Ovary (tissue), 9 donors: ENCODE data around the gene CFH. TPM values are rescaled to one million over a fixed set of nuclear protein-coding genes. Genes with fewer than 3 reads are reported as not detected.

ENCODE experiments used
- DNase-seq, 5 donors: peaks; one replicate each; pipeline ENCODE4 v3.0.0-alpha.2; 2019 to 2020
- H3K27ac ChIP-seq, 2 donors: fragments of 200-600 bp; one replicate each; pipeline versions ENCODE4 v1.5.1 to v1.8.0; 2019 to 2022
- H3K27me3 ChIP-seq: fragments of 200-600 bp; one replicate; pipeline ENCODE4 v1.8.0; 2022
- H3K36me3 ChIP-seq: fragments of 200-600 bp; sonication (generic); one replicate; pipeline ENCODE4 v1.5.1; 2019
- H3K4me1 ChIP-seq: one replicate; pipeline ENCODE4 v1.8.1; 2013; ENCODE audit warnings: mild to moderate bottlenecking, moderate library complexity; ENCODE audit not compliant: insufficient read depth
- H3K4me3 ChIP-seq: fragments of 200-600 bp; sonication (generic); one replicate; pipeline ENCODE4 v1.5.1; 2017
- H3K9me3 ChIP-seq, 2 donors: fragments of 200-600 bp in 1 of 2; sonication (generic) in 1 of 2; one replicate each; pipeline versions ENCODE4 v1.5.1 to v1.8.1; 2013 to 2019; ENCODE audit warnings: mild to moderate bottlenecking in 1 of 2, moderate library complexity in 1 of 2
- CTCF ChIP-seq, 3 donors: fragments of 450-650 bp in 2 of 3; fragments of 200-600 bp in 1 of 3; IDR thresholded peaks; one replicate each; pipeline versions ENCODE4 v1.5.1 to v1.8.0; 2016 to 2022; ENCODE audit warnings: antibody characterized with exemption in 3 of 3, mild to moderate bottlenecking in 1 of 3
- EP300 ChIP-seq: sonication (generic); formaldehyde crosslinking; IDR thresholded peaks from one replicate; pipeline ENCODE4 v1.6.1; 2017; ENCODE audit warnings: antibody characterized with exemption
- POLR2A ChIP-seq: fragments of 450-650 bp; IDR thresholded peaks from one replicate; pipeline ENCODE4 v1.6.1; 2017; ENCODE audit warnings: antibody characterized with exemption, mild to moderate bottlenecking, moderate library complexity
- WGBS, 3 donors: extraction: QIAGEN DNeasy Blood & Tissue Kit in 1 of 3; methylation state at CpG; one replicate each; pipeline versions ENCODE4 v1.1.5 to v1.1.7; 2013 to 2017; 5-methylcytosine and 5-hydroxymethylcytosine counted together
- intact Hi-C, 4 donors: fragments of 100-400 bp; cut with DNase I; formaldehyde crosslinking; loops; one replicate each; pipeline versions ENCODE4 v1.11.0 to v1.15.1; 2022 to 2023
- polyA plus RNA-seq, 2 donors: library from polyadenylated mRNA; stranded (reverse); fragments of 200-250 nt in 1 of 2; fragments of 350-450 nt in 1 of 2; fragmentation: Illumina TruSeq in 1 of 2; extraction: RNeasy Lipid Tissue Mini Kit (QIAGEN cat#74804) in 1 of 2; gene quantifications; one replicate each; pipeline ENCODE4 v1.2.3, GENCODE V29; 2013 to 2014
- total RNA-seq, 7 donors: library from RNA; depleted of rRNA in 2 of 7; stranded (reverse); fragments of >200 nt in 2 of 7; fragmentation: NEBNext Ultra II Directional in 3 of 7; extraction: Animal tissue kit (Norgen Biotek cat#: 25700) in 3 of 7; gene quantifications; one replicate each; pipeline versions ENCODE4 v1.1.0 to v1.2.4, GENCODE V29; 2016 to 2023
- donor health status: DM: no; HTN: no; CAD: no; lungs with moderate emphysema.
- donor health status: DM: no; HTN: no; CAD: no.
- donor health status: Bipolar disorder and iron deficiency.
- donor health status: DM: yes; HTN: yes; CAD: no.
- donor health status: DM: no; HTN: no; CAD: no.
- donor health status: DM: yes; HTN: yes; CAD: no.

CFH gene
- total and polyA plus RNA-seq, 9 donors = 95.4 to 438 (median 271) TPM

GRCh38 chr1:196684476-196684875, 32.6 kb downstream of the CFH start:
- intact Hi-C loops = no loop called here
- 92 to 94% (median 93%) methylated on average over 4 of the region's 4 CpGs for WGBS, 3 donors
- Histone ChIP-seq H3K36me3 (no peaks in the 10 kb centered on the region), H3K9me3 (no peaks in the 10 kb centered on the region), H3K27me3 (no peaks in the 10 kb centered on the region), H3K4me1 (no peaks in the 10 kb centered on the region), H3K4me3 (no peak overlapping the region), H3K27ac (no peak overlapping the region)
- no peak for DNase-seq
- TF ChIP-seq CTCF (IDR thresholded peaks at IDR 0.05) (no peak), EP300 (no peak), POLR2A (no peak)

- intact Hi-C loops = no loop called here
- H3K36me3 ChIP-seq = no peaks in the 10 kb centered on the region
- H3K27me3 ChIP-seq = no peaks in the 10 kb centered on the region
- H3K9me3 ChIP-seq = no peaks in the 10 kb centered on the region
- H3K27ac ChIP-seq = no peak overlapping the region
- WGBS, 3 donors = 93 to 99% (median 93%) methylated on average over 1 of the region's 1 CpG
- no peak for DNase-seq
- no peak overlapping the region for H3K4me3 ChIP-seq
- TF ChIP-seq CTCF (IDR thresholded peaks at IDR 0.05) = no peak
- no peak for TF ChIP-seq EP300
- no peak for TF ChIP-seq POLR2A
- H3K4me1 ChIP-seq = no peaks in the 10 kb centered on the region
Observed at GRCh38 chr1:196685506-196685905, 33.7 kb downstream of the CFH start.

- intact Hi-C loops = no loop called here
- Histone ChIP-seq H3K36me3 (no peaks in the 10 kb centered on the region), H3K27ac (no peak overlapping the region), H3K27me3 (no peaks in the 10 kb centered on the region), H3K4me1 (no peaks in the 10 kb centered on the region), H3K4me3 (no peak overlapping the region), H3K9me3 (no peaks in the 10 kb centered on the region)
- WGBS, 3 donors = 95 to 98% (median 97%) methylated on average over 3 of the region's 3 CpGs
- DNase-seq = no peak
- no peak for TF ChIP-seq CTCF (IDR thresholded peaks at IDR 0.05)
- TF ChIP-seq POLR2A = no peak
- no peak for TF ChIP-seq EP300
Observed at GRCh38 chr1:196689001-196689400, 37.2 kb downstream of the CFH start.

- intact Hi-C loops = no loop called here
- TF ChIP-seq CTCF (IDR thresholded peaks at IDR 0.05) = no peak
- no peak for TF ChIP-seq EP300
- no peak for TF ChIP-seq POLR2A
- WGBS, 3 donors = 77 to 85% (median 80%) methylated on average over 5 of the region's 5 CpGs
Observed at GRCh38 chr1:196690582-196690981, 38.7 kb downstream of the CFH start.

GRCh38 chr1:196698993-196699392, 47.1 kb downstream of the CFH start:
- no peak overlapping the region for H3K4me3 ChIP-seq
- no peaks in the 10 kb centered on the region for H3K9me3 ChIP-seq
- DNase-seq = no peak
- H3K36me3 ChIP-seq = no peaks in the 10 kb centered on the region
- H3K27me3 ChIP-seq = no peaks in the 10 kb centered on the region
- H3K4me1 ChIP-seq = no peaks in the 10 kb centered on the region
- intact Hi-C loops = no loop called here
- WGBS, 3 donors = 92 to 99% (median 97%) methylated on average over 2 of the region's 2 CpGs
- TF ChIP-seq CTCF (IDR thresholded peaks at IDR 0.05) = no peak
- TF ChIP-seq POLR2A = no peak
- TF ChIP-seq EP300 = no peak
- no peak overlapping the region for H3K27ac ChIP-seq

More at GRCh38 chr1:196690582-196690981, 38.7 kb downstream of the CFH start:
- Histone ChIP-seq H3K27ac (no peak overlapping the region), H3K4me1 (no peaks in the 10 kb centered on the region), H3K4me3 (no peak overlapping the region), H3K36me3 (no peaks in the 10 kb centered on the region), H3K9me3 (no peaks in the 10 kb centered on the region), H3K27me3 (no peaks in the 10 kb centered on the region)
- DNase-seq = no peak
